ENCODE data around the gene PIGA. TPM values are rescaled to one million over a fixed set of nuclear protein-coding genes. Genes with fewer than 3 reads are reported as not detected.

Gene PIGA
- total and polyA plus RNA-seq, 2 donors from 2014 or later: 5.7 to 15.5 TPM

DNA sequence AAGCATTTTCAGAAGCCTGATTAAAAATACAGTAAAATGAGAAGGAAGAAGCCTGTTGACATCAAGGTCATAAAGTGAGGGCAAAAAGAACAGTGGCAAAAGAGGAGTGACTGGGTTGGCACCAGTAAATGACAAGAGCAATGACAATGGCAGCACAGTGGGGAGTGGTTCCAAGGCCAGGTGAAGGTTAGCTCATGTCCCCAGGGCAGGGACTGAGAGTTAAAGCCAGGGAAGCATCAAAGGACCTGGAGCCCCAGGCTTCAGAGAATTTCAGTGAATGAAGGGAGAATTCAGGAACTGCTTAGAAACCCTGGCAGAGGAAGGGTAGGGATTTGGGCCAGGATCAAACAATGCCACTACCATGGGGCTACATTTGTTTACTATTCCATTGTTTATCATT is 8.8 kb upstream of the PIGA start:
- Histone ChIP-seq H3K27ac (ENCODE audit: low read depth in 2 of 2, low read length in 2 of 2) (no peak overlapping the region), H3K36me3 (ENCODE audit: control insufficient read depth in 2 of 3, insufficient read depth in 3 of 3, low read length in 3 of 3) (no peaks in the 10 kb centered on the region), H3K4me1 (ENCODE audit: control insufficient read depth in 2 of 3, insufficient read depth in 2 of 3, low read depth in 1 of 3, low read length in 3 of 3) (no peaks in the 10 kb centered on the region), H3K9ac (ENCODE audit: low read length in 3 of 3) (no peak overlapping the region), H3K9me3 (ENCODE audit: control insufficient read depth in 2 of 3, insufficient read depth in 1 of 3, low read length in 3 of 3) (no peaks in the 10 kb centered on the region), H3K27me3 (ENCODE audit: control insufficient read depth, insufficient read depth, low read length) (peaks cover 7% of the 10 kb centered on the region), H3K4me3 (ENCODE audit: low read length in 3 of 3) (no peak overlapping the region)
- intact Hi-C loops (cut with DNase I): no loop called here
- TF ChIP-seq, protein P1, sequence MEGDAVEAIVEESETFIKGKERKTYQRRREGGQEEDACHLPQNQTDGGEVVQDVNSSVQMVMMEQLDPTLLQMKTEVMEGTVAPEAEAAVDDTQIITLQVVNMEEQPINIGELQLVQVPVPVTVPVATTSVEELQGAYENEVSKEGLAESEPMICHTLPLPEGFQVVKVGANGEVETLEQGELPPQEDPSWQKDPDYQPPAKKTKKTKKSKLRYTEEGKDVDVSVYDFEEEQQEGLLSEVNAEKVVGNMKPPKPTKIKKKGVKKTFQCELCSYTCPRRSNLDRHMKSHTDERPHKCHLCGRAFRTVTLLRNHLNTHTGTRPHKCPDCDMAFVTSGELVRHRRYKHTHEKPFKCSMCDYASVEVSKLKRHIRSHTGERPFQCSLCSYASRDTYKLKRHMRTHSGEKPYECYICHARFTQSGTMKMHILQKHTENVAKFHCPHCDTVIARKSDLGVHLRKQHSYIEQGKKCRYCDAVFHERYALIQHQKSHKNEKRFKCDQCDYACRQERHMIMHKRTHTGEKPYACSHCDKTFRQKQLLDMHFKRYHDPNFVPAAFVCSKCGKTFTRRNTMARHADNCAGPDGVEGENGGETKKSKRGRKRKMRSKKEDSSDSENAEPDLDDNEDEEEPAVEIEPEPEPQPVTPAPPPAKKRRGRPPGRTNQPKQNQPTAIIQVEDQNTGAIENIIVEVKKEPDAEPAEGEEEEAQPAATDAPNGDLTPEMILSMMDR (IDR thresholded peaks at IDR 0.05; ENCODE audit: borderline replicate concordance, extremely low read depth, insufficient read depth): no peak
- no peak for FAIRE-seq
- DNase-seq: no peak

DNA sequence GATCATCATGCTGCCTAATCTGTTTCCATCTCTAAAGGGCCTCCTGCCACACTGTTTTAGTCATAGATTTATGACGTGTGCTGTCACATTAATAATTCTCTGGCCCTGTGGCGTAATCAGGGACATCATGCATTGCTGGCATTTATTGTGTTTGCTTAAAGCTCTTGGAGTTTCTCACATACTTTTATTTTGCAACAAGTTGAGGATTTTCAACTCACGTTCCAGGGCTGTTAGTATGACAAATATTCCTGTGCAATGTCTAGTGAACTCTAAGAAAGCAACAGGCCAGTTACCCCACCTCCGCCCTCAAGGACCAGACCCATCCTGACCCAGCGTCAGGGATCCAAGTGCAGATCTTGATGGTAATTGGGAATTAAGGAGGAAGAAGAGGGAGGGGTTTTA is 7.8 kb upstream of the PIGA start:
- TF ChIP-seq, protein P1 (IDR thresholded peaks at IDR 0.05; ENCODE audit: borderline replicate concordance, extremely low read depth, insufficient read depth): no peak
- Histone ChIP-seq H3K4me1 (ENCODE audit: control insufficient read depth in 2 of 3, insufficient read depth in 2 of 3, low read depth in 1 of 3, low read length in 3 of 3) (no peaks in the 10 kb centered on the region), H3K4me3 (ENCODE audit: low read length in 3 of 3) (no peak overlapping the region), H3K9me3 (ENCODE audit: control insufficient read depth in 2 of 3, insufficient read depth in 1 of 3, low read length in 3 of 3) (no peaks in the 10 kb centered on the region), H3K36me3 (ENCODE audit: control insufficient read depth in 2 of 3, insufficient read depth in 3 of 3, low read length in 3 of 3) (no peaks in the 10 kb centered on the region), H3K9ac (ENCODE audit: low read length in 3 of 3) (no peak overlapping the region), H3K27me3 (ENCODE audit: control insufficient read depth, insufficient read depth, low read length) (peaks cover 9% of the 10 kb centered on the region), H3K27ac (ENCODE audit: low read depth in 2 of 2, low read length in 2 of 2) (no peak overlapping the region)
- FAIRE-seq (no peak), DNase-seq (no peak)
- intact Hi-C loops (cut with DNase I): no loop called here

GRCh38 chrX:15340867-15341266 is 5.5 kb upstream of the PIGA start:
- H3K36me3 ChIP-seq (ENCODE audit: control insufficient read depth in 2 of 3, insufficient read depth in 3 of 3, low read length in 3 of 3): no peaks in the 10 kb centered on the region
- H3K9me3 ChIP-seq (ENCODE audit: control insufficient read depth in 2 of 3, insufficient read depth in 1 of 3, low read length in 3 of 3): no peaks in the 10 kb centered on the region
- FAIRE-seq: no peak
- no peaks in the 10 kb centered on the region for H3K4me1 ChIP-seq (ENCODE audit: control insufficient read depth in 2 of 3, insufficient read depth in 2 of 3, low read depth in 1 of 3, low read length in 3 of 3)
- DNase-seq: no peak
- H3K4me3 ChIP-seq (ENCODE audit: low read length in 3 of 3): no peak overlapping the region
- TF ChIP-seq, protein P1 (IDR thresholded peaks at IDR 0.05; ENCODE audit: borderline replicate concordance, extremely low read depth, insufficient read depth): no peak
- intact Hi-C loops (cut with DNase I): no loop called here
- H3K27ac ChIP-seq (ENCODE audit: low read depth in 2 of 2, low read length in 2 of 2): no peak overlapping the region
- H3K27me3 ChIP-seq (ENCODE audit: control insufficient read depth, insufficient read depth, low read length): peaks cover 19% of the 10 kb centered on the region
- no peak overlapping the region for H3K9ac ChIP-seq (ENCODE audit: low read length in 3 of 3)

GRCh38 chrX:15336023-15336413 is 695 bp upstream of the PIGA start:
- H3K4me3 ChIP-seq (ENCODE audit: low read length in 3 of 3): peak overlapping the region; percentile 63 to 84 (median 82)
- intact Hi-C loops (cut with DNase I): no loop called here
- H3K27ac ChIP-seq (ENCODE audit: low read depth in 2 of 2, low read length in 2 of 2): peak overlapping the region; percentile 17 to 34
- H3K9ac ChIP-seq (ENCODE audit: low read length in 3 of 3): peak overlapping the region; percentile 32 to 73 (median 56)
- TF ChIP-seq, protein P1 (IDR thresholded peaks at IDR 0.05; ENCODE audit: borderline replicate concordance, extremely low read depth, insufficient read depth): no peak
- peak in 4 of 5 donors; percentile 37 to 75 (median 58) for DNase-seq
- FAIRE-seq: no peak
- H3K9me3 ChIP-seq (ENCODE audit: control insufficient read depth in 2 of 3, insufficient read depth in 1 of 3, low read length in 3 of 3): no peaks in the 10 kb centered on the region
- H3K27me3 ChIP-seq (ENCODE audit: control insufficient read depth, insufficient read depth, low read length): peaks cover 19% of the 10 kb centered on the region
- H3K36me3 ChIP-seq (ENCODE audit: control insufficient read depth in 2 of 3, insufficient read depth in 3 of 3, low read length in 3 of 3): peaks cover 0 to 3% (median 3%) of the 10 kb centered on the region in 3 donors
- H3K4me1 ChIP-seq (ENCODE audit: control insufficient read depth in 2 of 3, insufficient read depth in 2 of 3, low read depth in 1 of 3, low read length in 3 of 3): no peaks in the 10 kb centered on the region
